Psoas muscle (tissue), 8 donors: ENCODE measurements around the gene SLC16A12. TPM values are rescaled to one million over a fixed set of nuclear protein-coding genes. Genes with fewer than 3 reads are reported as not detected.

Experiments used
- ATAC-seq, 4 donors: fragments of 200-7000 bp; cut with Tn5 transposase; one replicate each; pipeline ENCODE4 v1.9.1; 2020; ENCODE audit warnings: moderate library complexity in 3 of 4, mild to moderate bottlenecking in 2 of 4
- DNase-seq, 2 donors: peaks; one replicate each; pipeline ENCODE4 v3.0.0-alpha.2; 2020
- H3K27ac ChIP-seq: fragments of 200-600 bp; one replicate; pipeline ENCODE4 v1.8.0; 2022
- H3K27me3 ChIP-seq, 3 donors: fragments of 200-600 bp in 1 of 3; one replicate each; pipeline versions ENCODE4 v1.6.1 to v1.8.0; 2013 to 2022; ENCODE audit warnings: low read length in 2 of 3, mild to moderate bottlenecking in 2 of 3, moderate library complexity in 1 of 3; ENCODE audit not compliant: insufficient read depth in 3 of 3
- H3K36me3 ChIP-seq, 2 donors: fragments of 200-600 bp in 1 of 2; one replicate each; pipeline versions ENCODE4 v1.6.1 to v1.8.0; 2013 to 2022; ENCODE audit warnings: low read depth in 1 of 2, mild to moderate bottlenecking in 1 of 2, moderate library complexity in 1 of 2; ENCODE audit not compliant: insufficient read depth in 1 of 2
- H3K4me1 ChIP-seq: fragments of 200-600 bp; one replicate; pipeline ENCODE4 v1.8.0; 2022
- H3K4me3 ChIP-seq: fragments of 200-600 bp; one replicate; pipeline ENCODE4 v1.8.0; 2022; ENCODE audit warnings: mild to moderate bottlenecking
- H3K9me3 ChIP-seq: fragments of 200-600 bp; one replicate; pipeline ENCODE4 v1.8.0; 2022
- WGBS, 3 donors: extraction: QIAGEN DNeasy Blood & Tissue Kit; methylation state at CpG; one replicate each; pipeline versions ENCODE4 v1.1.6 to v1.1.7; 2013; 5-methylcytosine and 5-hydroxymethylcytosine counted together
- intact Hi-C, 2 donors: fragments of 100-400 bp; cut with DNase I; formaldehyde crosslinking; loops; one replicate each; pipeline versions ENCODE4 v1.11.0 to v1.14.2; 2022
- polyA plus RNA-seq, 3 donors: library from polyadenylated mRNA; stranded (reverse); fragments of 200-250 nt; gene quantifications; one replicate each; pipeline ENCODE4 v1.2.3, GENCODE V29; 2013
- total RNA-seq, 4 donors: library from RNA; stranded (reverse); fragmentation: NEBNext Ultra II Directional in 2 of 4; extraction: Animal tissue kit (Norgen Biotek cat#: 25700) in 2 of 4; gene quantifications; one replicate each; pipeline versions ENCODE4 v1.2.1 to v1.2.4, GENCODE V29; 2021 to 2023
- TF ChIP-seq, protein P1 (sequence below): fragments of 200-600 bp; IDR thresholded peaks from one replicate; pipeline ENCODE4 v1.8.0; 2022; ENCODE audit warnings: antibody characterized with exemption
- donor health status: healthy with polysubstance abuse.
- donor health status: DM: no; HTN: no; CAD: no; lungs with moderate emphysema.
- donor health status: Bipolar disorder and iron deficiency.
- donor health status: healthy.
- donor health status: DM: yes; HTN: yes; CAD: no.
- donor health status: DM: no; HTN: no; CAD: no.
- donor health status: DM: no; HTN: no; CAD: no.
- donor health status: DM: yes; HTN: yes; CAD: no.

Gene SLC16A12
- total and polyA plus RNA-seq, 7 donors, result 0.74 to 1.9 (median 1.2) TPM

DNA sequence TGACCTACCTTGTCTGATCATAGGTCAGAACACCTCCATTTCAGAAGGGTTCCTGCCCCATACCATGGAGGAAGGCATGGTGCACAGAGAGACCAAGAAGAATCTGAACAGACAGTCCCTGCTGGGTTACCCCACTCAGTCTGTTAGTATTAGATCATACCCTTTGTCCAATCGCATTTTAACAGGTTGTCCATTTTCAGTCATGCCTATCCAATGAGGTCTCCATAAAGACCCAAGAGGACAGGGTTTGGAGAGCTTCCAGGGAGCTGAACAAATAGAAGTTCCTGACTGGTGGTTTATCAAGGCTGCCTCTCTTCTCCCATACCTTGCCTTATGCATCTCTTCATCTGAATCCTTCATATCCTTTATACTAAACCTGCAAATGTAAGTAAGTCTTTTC is 21.2 kb upstream of the SLC16A12 start:
- intact Hi-C loops, result no loop called here
- WGBS, 3 donors, result 65 to 94% (median 79%) methylated on average over 1 of the region's 1 CpG
- no peak for ATAC-seq

DNA sequence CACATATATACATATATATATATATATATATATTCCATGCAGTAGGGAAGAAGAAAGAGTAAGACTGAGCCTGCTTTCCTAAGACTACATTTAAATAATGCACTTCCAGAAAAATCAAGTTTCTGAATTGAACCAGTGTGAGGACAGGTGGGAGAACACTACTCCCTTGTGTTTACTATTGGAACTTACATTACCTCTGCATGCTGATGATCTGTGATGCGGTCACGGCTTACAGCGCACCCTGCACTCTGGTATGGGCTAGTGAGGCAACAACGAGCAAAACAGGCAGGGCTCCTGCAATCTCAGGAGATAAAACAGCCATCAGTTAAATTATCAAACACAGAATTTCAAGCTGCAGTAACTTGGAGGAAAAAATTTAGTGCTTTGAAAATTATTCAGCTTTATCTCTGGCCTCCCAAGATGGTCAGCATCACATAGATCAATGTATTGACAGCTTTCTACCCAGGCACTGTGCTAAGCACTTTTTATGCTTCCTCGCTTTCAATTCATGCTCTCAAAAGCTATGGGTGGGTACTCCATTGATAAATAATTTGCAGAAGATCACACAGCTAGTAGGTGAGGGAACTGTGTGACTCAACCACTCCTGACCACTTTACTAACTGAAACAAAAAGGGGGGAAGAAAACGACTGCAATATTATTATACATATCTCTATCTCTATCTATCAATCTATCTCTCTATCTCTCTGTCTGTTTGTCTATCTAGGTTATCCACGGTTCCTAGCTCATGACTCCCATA is 20.5 kb upstream of the SLC16A12 start:
- H3K4me3 ChIP-seq, result no peak overlapping the region
- ATAC-seq, result no peak
- no peaks in the 10 kb centered on the region for H3K4me1 ChIP-seq
- no peak overlapping the region for H3K27ac ChIP-seq
- H3K9me3 ChIP-seq, result no peaks in the 10 kb centered on the region
- TF ChIP-seq, protein P1, sequence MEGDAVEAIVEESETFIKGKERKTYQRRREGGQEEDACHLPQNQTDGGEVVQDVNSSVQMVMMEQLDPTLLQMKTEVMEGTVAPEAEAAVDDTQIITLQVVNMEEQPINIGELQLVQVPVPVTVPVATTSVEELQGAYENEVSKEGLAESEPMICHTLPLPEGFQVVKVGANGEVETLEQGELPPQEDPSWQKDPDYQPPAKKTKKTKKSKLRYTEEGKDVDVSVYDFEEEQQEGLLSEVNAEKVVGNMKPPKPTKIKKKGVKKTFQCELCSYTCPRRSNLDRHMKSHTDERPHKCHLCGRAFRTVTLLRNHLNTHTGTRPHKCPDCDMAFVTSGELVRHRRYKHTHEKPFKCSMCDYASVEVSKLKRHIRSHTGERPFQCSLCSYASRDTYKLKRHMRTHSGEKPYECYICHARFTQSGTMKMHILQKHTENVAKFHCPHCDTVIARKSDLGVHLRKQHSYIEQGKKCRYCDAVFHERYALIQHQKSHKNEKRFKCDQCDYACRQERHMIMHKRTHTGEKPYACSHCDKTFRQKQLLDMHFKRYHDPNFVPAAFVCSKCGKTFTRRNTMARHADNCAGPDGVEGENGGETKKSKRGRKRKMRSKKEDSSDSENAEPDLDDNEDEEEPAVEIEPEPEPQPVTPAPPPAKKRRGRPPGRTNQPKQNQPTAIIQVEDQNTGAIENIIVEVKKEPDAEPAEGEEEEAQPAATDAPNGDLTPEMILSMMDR, result no peak
- no peaks in the 10 kb centered on the region for H3K36me3 ChIP-seq
- 79 to 85% (median 81%) methylated on average over 7 of the region's 7 CpGs for WGBS, 3 donors
- DNase-seq, result no peak
- intact Hi-C loops, result no loop called here
- no peaks in the 10 kb centered on the region for H3K27me3 ChIP-seq

More for the DNA sequence above, 21.2 kb upstream of the SLC16A12 start:
- Histone ChIP-seq H3K27ac (no peak overlapping the region), H3K27me3 (no peaks in the 10 kb centered on the region), H3K9me3 (no peaks in the 10 kb centered on the region), H3K4me3 (no peak overlapping the region), H3K36me3 (no peaks in the 10 kb centered on the region), H3K4me1 (no peaks in the 10 kb centered on the region)
- TF ChIP-seq, protein P1, result no peak
- no peak for DNase-seq

DNA sequence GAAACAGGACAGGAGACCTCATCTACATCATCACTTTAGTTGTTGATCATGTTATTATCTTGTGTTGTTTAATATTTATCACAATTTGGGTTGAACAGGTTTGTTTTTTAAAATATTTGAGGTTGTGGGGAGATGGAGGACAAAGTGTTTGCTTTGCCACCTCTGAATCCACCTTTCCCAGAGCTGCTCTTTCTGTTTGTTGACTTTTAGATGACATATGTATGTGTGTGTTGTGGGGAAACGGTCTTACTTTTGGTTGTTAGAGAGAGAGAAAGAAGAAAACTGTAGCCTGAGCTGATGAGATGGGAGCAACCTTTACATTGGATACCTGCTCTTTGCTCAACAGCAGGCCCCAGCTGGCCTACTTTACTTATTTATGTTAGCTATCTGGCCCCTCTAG is 19.0 kb upstream of the SLC16A12 start:
- DNase-seq (no peak), ATAC-seq (no peak)
- H3K9me3 ChIP-seq, result no peaks in the 10 kb centered on the region
- H3K36me3 ChIP-seq, result no peaks in the 10 kb centered on the region
- intact Hi-C loops, result no loop called here
- H3K27me3 ChIP-seq, result no peaks in the 10 kb centered on the region
- H3K4me1 ChIP-seq, result no peaks in the 10 kb centered on the region
- H3K27ac ChIP-seq, result no peak overlapping the region
- TF ChIP-seq, protein P1, result no peak
- no peak overlapping the region for H3K4me3 ChIP-seq
- 80 to 100% (median 86%) methylated on average over 1 of the region's 1 CpG for WGBS, 3 donors

DNA sequence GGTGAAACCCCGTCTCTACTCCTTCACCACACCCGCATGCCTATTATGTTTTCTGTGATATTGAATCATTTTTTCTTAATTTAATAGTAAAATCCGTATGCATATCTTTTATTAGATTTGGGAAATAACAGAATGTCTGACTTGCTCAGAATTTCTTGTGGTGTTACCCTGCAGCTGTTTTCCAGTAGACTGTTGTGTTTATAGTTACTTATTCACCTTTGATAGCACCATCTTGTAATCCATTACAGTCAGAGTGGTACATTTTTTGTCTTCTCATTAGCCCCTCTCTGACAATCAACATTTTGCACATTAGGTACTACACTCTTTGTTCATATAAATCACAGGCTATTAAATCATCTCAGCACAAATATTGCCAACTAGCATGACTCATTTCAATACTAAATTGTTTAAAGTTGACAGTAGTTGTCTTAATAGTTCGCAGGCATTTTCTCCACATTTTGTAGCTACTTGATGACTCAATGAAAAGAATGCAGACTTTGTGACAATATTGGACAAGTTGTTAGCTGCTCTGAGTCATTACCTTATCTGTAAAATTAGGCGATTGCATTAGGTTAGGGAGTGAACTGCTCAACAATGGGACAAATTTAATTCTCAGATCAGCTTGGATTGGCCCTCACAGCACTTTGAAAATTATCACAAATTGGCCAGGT is 17.8 kb upstream of the SLC16A12 start:
- intact Hi-C loops, result no loop called here
- TF ChIP-seq, protein P1, result no peak
- Histone ChIP-seq H3K36me3 (no peaks in the 10 kb centered on the region), H3K4me3 (no peak overlapping the region), H3K4me1 (no peaks in the 10 kb centered on the region), H3K27ac (no peak overlapping the region), H3K27me3 (no peaks in the 10 kb centered on the region), H3K9me3 (no peaks in the 10 kb centered on the region)
- ATAC-seq, result no peak
- WGBS, 3 donors, result 66 to 86% (median 68%) methylated on average over 5 of the region's 5 CpGs
- DNase-seq, result no peak
